Bronchial epithelial cell (primary cell): ENCODE results near the gene CCL16. TPM values are rescaled to one million over a fixed set of nuclear protein-coding genes. Genes with fewer than 3 reads are reported as not detected.

Experiments used
- DNase-seq: peaks from one replicate; pipeline ENCODE4 v3.0.0-alpha.2; 2010; ENCODE audit warnings: low read depth
- FAIRE-seq: peaks from 2 replicates; lab custom pipeline; 2011; peaks lifted over from hg19 to GRCh38; lab: Jason Lieb, UNC
- H3K27me3 ChIP-seq: 2 replicates; pipeline ENCODE4 v1.5.1; 2011; ENCODE audit warnings: low read length; ENCODE audit not compliant: control insufficient read depth, insufficient read depth
- H3K36me3 ChIP-seq: 2 replicates; pipeline ENCODE4 v1.5.1; 2011; ENCODE audit warnings: low read length; ENCODE audit not compliant: control insufficient read depth, insufficient read depth
- H3K4me3 ChIP-seq: 2 replicates; pipeline ENCODE4 v1.5.1; 2011; ENCODE audit warnings: mild to moderate bottlenecking, low read depth, low read length, control low read depth
- total RNA-seq: library from RNA; depleted of rRNA; stranded (reverse); fragments of >200 nt; gene quantifications from 2 replicates; pipeline ENCODE4 v1.2.1, GENCODE V29; 2014
- TF ChIP-seq, protein P1 (sequence below): IDR thresholded peaks from 2 replicates; pipeline ENCODE4 v1.5.1; 2011; ENCODE audit warnings: mild to moderate bottlenecking, moderate library complexity, low read length, control low read depth, inconsistent platforms; ENCODE audit not compliant: insufficient read depth, severe bottlenecking

CCL16 gene
- total RNA-seq, 1 donor from 2014 or later: not detected

DNA sequence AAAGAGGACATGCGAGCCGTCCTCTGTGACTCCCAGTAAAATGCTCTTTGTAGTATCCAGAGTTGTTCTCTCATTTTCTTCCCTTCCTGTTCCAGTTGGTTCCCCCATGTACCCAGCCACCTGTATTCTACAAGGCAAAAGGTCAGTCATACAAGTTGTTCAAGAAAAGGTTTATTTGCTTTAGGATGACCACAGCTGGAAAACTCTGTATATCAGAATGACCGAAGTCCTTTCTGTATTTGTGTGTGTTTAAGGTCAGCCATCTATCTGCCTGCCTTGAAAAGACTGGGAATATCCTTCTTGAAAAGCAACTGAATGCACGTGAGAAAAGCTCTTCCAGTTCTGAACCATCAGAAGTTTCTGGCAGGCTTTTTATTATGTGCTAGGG is 8.4 kb downstream of the CCL16 start:
- TF ChIP-seq, protein P1, sequence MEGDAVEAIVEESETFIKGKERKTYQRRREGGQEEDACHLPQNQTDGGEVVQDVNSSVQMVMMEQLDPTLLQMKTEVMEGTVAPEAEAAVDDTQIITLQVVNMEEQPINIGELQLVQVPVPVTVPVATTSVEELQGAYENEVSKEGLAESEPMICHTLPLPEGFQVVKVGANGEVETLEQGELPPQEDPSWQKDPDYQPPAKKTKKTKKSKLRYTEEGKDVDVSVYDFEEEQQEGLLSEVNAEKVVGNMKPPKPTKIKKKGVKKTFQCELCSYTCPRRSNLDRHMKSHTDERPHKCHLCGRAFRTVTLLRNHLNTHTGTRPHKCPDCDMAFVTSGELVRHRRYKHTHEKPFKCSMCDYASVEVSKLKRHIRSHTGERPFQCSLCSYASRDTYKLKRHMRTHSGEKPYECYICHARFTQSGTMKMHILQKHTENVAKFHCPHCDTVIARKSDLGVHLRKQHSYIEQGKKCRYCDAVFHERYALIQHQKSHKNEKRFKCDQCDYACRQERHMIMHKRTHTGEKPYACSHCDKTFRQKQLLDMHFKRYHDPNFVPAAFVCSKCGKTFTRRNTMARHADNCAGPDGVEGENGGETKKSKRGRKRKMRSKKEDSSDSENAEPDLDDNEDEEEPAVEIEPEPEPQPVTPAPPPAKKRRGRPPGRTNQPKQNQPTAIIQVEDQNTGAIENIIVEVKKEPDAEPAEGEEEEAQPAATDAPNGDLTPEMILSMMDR: no peak
- FAIRE-seq: no peak

DNA sequence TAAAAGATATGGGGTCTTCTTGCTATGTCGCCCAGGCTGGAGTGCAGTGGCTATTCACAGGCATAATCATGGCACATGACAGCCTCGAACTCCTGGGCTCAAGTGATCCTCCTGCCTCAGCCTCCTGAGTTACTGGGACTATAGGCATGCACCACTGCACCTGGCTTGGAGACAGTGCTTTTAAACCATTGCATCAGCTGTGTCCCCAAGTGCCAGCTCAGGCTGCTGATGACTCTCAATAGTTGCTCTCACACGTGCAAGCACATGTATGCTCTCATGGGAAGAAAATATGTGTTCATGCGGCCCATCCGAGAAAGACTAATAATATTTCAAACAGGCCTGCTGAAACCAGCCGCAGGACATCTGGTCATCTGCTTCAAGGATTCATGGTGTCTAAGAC is 8.8 kb downstream of the CCL16 start:
- FAIRE-seq (no peak), DNase-seq (no peak)
- Histone ChIP-seq H3K4me3 (no peak overlapping the region), H3K27me3 (no peaks in the 10 kb centered on the region), H3K36me3 (no peaks in the 10 kb centered on the region)
- TF ChIP-seq, protein P1: no peak

More for the DNA sequence above, 8.4 kb downstream of the CCL16 start:
- Histone ChIP-seq H3K4me3 (no peak overlapping the region), H3K36me3 (no peaks in the 10 kb centered on the region), H3K27me3 (no peaks in the 10 kb centered on the region)
- no peak for DNase-seq

DNA sequence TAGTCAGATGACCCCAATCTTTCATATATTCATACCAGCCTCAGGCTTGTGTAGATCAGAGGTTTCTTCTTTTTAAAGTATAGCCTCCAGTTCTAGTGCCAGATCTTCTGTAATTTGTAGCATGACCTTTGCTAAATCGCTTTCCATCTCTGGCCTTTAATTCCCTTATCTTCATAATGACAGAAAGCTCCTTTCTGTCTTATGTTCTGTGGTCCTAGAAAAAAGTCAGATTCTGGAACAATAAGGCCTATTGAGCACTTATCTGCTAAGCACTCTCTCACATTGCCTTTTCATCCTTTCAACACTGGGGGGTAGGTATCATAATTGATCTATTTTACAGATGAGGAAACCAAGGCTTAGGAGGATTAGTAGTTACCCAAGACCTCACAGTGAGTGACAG is 9.2 kb downstream of the CCL16 start:
- FAIRE-seq: no peak

DNA sequence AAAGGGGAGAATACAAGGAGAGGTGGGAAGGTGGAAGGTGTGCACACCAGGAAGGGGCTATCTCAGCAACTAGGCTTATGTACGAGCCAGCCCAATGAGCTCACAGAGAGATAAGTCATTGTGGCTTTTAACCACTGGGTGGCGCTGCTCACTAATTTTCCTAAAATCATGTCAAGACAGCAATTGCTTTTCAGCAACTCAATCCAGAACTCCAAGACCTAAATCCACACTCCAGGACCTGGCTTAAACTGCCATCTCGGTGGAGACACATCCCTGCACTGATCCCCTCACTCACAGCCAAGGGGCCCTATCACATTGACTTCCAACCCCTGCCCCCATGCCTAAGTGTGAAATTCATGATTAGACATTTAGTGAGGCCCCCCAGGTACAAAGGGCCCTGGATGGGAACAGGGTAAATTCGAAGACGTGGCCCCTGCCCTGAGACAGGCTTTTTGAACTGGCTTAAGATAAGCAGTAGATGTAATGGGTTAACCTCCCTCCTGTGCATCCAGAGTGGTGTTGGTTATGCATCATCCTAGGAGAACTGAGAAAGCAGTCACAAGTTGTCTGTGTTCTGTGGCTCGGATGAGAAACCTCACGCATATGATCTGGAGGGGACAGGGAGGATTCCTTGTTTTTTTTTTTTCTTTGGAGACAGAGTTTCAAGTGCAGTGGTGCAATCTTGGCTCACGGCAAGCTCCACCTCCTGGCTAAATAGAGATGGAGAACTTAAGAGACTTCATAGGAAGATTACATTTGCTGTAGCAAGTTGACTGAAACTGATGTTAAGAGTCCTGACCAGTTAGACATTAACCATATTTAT is 11.5 kb downstream of the CCL16 start:
- no peak for FAIRE-seq
- no peaks in the 10 kb centered on the region for H3K36me3 ChIP-seq
- H3K4me3 ChIP-seq: no peak overlapping the region
- DNase-seq: peak; percentile 68
- TF ChIP-seq, protein P1: peak; percentile 83
- H3K27me3 ChIP-seq: no peaks in the 10 kb centered on the region

More for the DNA sequence above, 9.2 kb downstream of the CCL16 start:
- H3K27me3 ChIP-seq: no peaks in the 10 kb centered on the region
- no peak overlapping the region for H3K4me3 ChIP-seq
- no peaks in the 10 kb centered on the region for H3K36me3 ChIP-seq
- TF ChIP-seq, protein P1: no peak
- no peak for DNase-seq

DNA sequence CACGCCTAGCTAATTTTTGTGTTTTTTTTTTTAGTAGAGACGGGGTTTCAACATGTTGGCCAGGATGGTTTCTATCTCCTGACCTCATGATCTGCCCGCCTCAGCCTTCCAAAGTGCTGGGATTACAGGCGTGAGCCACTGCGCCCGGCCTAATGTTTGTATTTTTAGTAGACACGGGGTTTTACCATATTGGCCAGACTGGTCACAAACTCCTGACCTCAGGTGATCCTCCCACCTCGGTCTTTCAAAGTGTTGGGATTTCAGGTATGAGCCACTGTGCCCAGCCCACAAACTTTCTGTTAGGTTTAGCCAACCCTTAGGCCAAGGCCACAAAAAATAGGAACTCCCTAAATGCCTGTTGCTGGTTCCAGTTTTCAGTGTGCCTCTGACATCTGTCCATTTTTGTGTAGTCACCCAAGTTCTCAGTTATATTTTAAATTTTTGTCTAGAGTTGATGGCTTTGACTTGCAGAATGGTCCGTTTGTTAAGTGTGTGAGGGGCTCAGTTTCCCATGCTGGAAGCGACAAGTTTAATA is 12.7 kb downstream of the CCL16 start:
- FAIRE-seq: no peak
- Histone ChIP-seq H3K36me3 (no peaks in the 10 kb centered on the region), H3K27me3 (no peaks in the 10 kb centered on the region), H3K4me3 (no peak overlapping the region)
- DNase-seq: no peak
- TF ChIP-seq, protein P1: no peak
